ENCODE measurements around the gene PRSS12. TPM values are rescaled to one million over a fixed set of nuclear protein-coding genes. Genes with fewer than 3 reads are reported as not detected.
A peak's percentile ranks its signal among the peaks of the same experiment; 100 is the strongest.

PRSS12 gene
- total RNA-seq, 1 donor from 2014 or later: 15.0 TPM

DNA sequence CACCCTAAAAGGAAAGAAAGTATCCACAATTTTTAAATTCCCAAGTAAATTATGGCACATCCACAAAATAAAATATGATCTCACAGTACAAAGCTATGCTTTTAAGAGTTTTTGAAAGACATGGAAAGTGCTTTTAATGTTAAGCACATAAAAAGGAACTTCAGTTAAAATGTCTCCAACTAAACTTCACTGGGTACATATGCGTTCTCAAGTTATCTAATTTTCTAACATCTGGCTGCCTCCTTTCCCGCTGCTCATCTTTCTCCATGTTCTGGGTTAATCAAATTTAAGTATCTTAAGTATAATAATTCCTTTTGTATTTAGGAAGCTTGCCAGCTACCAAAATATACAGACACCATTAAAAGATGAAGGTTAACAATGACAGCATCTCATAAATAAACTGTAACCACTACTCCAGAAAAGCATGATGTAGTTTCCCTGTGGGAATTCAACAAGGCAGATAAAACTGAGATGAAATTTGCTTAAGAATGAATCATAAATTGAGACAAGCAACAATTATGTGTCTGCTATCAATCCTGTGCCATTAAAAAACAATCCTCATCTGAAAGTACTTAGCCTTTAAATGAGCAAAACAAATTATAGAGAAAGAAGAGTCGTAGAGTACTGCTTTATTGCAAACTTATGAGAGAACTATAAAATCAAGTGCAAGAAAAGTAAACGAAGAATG lies 25.1 kb downstream of the PRSS12 start:
- DNase-seq (ENCODE audit: extremely low spot score in 2 of 2): no peak
- no peak overlapping the region for H3K4me3 ChIP-seq
- H3K27ac ChIP-seq: peak overlapping the region; percentile 62
- H3K9me3 ChIP-seq: no peaks in the 10 kb centered on the region
- no peaks in the 10 kb centered on the region for H3K36me3 ChIP-seq
- peaks cover 14% of the 10 kb centered on the region for H3K4me1 ChIP-seq
- H3K27me3 ChIP-seq: no peaks in the 10 kb centered on the region
- TF ChIP-seq, protein P1, sequence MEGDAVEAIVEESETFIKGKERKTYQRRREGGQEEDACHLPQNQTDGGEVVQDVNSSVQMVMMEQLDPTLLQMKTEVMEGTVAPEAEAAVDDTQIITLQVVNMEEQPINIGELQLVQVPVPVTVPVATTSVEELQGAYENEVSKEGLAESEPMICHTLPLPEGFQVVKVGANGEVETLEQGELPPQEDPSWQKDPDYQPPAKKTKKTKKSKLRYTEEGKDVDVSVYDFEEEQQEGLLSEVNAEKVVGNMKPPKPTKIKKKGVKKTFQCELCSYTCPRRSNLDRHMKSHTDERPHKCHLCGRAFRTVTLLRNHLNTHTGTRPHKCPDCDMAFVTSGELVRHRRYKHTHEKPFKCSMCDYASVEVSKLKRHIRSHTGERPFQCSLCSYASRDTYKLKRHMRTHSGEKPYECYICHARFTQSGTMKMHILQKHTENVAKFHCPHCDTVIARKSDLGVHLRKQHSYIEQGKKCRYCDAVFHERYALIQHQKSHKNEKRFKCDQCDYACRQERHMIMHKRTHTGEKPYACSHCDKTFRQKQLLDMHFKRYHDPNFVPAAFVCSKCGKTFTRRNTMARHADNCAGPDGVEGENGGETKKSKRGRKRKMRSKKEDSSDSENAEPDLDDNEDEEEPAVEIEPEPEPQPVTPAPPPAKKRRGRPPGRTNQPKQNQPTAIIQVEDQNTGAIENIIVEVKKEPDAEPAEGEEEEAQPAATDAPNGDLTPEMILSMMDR (IDR thresholded peaks at IDR 0.05): no peak
- TF ChIP-seq POLR2A (IDR thresholded peaks at IDR 0.05): no peak
- no peak for TF ChIP-seq POLR2AphosphoS5 (IDR thresholded peaks at IDR 0.05; ENCODE audit: insufficient read depth in 1 of 2, low read depth in 1 of 2)
- intact Hi-C loops (cut with DNase I): no loop called here

DNA sequence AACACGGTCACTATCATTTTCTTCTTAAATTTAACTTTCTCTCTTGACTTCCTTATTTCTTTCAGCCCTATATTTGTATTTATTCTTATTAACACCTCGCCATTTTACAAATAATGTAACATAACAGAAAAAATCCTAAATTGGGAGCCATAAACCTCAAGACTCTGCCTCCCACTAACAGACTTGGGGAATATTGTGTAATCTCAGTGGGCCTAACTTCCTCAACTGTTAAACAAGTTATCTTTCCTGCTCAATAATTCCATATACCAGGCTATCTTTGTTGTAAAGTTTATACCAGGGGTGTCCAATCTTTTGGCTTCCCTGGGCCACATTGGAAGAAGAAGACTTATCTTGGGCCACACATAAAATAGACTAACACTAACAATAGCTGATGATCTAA lies 26.2 kb downstream of the PRSS12 start:
- no peak overlapping the region for H3K4me3 ChIP-seq
- H3K27me3 ChIP-seq: no peaks in the 10 kb centered on the region
- intact Hi-C loops (cut with DNase I): no loop called here
- peaks cover 14% of the 10 kb centered on the region for H3K4me1 ChIP-seq
- no peak for TF ChIP-seq POLR2AphosphoS5 (IDR thresholded peaks at IDR 0.05; ENCODE audit: insufficient read depth in 1 of 2, low read depth in 1 of 2)
- TF ChIP-seq POLR2A (IDR thresholded peaks at IDR 0.05): no peak
- TF ChIP-seq, protein P1 (IDR thresholded peaks at IDR 0.05): no peak
- H3K9me3 ChIP-seq: no peaks in the 10 kb centered on the region
- no peaks in the 10 kb centered on the region for H3K36me3 ChIP-seq
- no peak for DNase-seq (ENCODE audit: extremely low spot score in 2 of 2)
- H3K27ac ChIP-seq: peak overlapping the region; percentile 62

DNA sequence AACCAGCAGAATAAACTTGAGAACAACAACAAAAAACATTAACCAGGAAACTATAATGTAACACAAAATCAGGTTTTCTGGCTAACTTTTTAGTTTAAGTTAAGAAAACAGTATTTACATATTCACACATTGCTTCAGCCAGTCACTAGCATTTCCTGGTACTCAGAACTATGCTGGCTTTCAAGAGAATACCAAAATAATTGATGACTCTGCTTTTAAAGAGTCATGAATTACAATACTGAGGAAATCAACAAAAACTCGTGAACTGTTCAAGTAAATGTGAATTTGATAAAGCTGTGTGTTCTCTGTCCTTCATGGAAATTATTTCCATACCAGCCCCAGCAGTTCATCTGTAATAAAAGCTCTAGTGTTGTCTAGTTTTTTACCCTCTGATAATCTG lies 27.4 kb downstream of the PRSS12 start:
- TF ChIP-seq POLR2AphosphoS5 (IDR thresholded peaks at IDR 0.05; ENCODE audit: insufficient read depth in 1 of 2, low read depth in 1 of 2): no peak
- intact Hi-C loops (cut with DNase I): no loop called here

DNA sequence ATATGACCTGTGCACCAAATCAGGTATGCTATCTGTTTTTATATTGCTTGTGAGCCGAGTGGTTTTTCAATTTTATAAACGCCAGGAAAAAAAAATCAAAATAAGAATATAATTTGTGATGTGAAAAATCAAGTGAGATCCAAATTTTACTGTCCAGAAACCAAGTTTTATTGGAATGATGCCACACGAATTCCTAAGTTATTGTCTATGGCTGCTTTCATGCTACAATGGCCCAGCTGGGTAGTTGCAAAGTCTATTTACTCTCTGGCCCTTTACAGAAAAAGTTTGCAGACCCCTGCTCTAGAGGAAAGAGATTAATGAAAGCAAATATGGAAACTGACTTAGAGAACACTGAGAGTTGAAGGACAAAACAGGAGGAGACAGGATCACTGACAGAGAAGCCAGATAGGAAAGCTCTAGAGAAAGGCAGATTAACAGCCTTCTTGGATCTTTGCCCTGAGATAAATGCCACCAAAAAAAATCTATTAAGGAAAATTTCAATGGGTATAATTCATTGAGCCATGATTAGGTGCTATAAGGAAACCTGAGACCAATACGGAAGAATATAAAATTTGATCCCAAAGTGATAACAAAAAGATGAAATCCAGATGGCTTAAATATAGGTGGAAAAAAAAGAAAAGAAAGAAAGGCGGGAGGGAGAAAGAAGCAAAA lies 29.8 kb downstream of the PRSS12 start:
- TF ChIP-seq POLR2AphosphoS5 (IDR thresholded peaks at IDR 0.05; ENCODE audit: insufficient read depth in 1 of 2, low read depth in 1 of 2) (no peak), POLR2A (IDR thresholded peaks at IDR 0.05) (no peak)
- TF ChIP-seq, protein P1 (IDR thresholded peaks at IDR 0.05): no peak
- H3K27me3 ChIP-seq: no peaks in the 10 kb centered on the region
- intact Hi-C loops (cut with DNase I): no loop called here
- no peaks in the 10 kb centered on the region for H3K9me3 ChIP-seq
- H3K27ac ChIP-seq: no peak overlapping the region
- no peak overlapping the region for H3K4me3 ChIP-seq
- H3K36me3 ChIP-seq: no peaks in the 10 kb centered on the region
- peaks cover 9% of the 10 kb centered on the region for H3K4me1 ChIP-seq
- DNase-seq (ENCODE audit: extremely low spot score in 2 of 2): no peak

More for the DNA sequence above, 27.4 kb downstream of the PRSS12 start:
- Histone ChIP-seq H3K27me3 (no peaks in the 10 kb centered on the region), H3K27ac (peak overlapping the region; percentile 25), H3K4me1 (peaks cover 14% of the 10 kb centered on the region), H3K36me3 (no peaks in the 10 kb centered on the region), H3K4me3 (no peak overlapping the region), H3K9me3 (no peaks in the 10 kb centered on the region)
- DNase-seq (ENCODE audit: extremely low spot score in 2 of 2): no peak

DNA sequence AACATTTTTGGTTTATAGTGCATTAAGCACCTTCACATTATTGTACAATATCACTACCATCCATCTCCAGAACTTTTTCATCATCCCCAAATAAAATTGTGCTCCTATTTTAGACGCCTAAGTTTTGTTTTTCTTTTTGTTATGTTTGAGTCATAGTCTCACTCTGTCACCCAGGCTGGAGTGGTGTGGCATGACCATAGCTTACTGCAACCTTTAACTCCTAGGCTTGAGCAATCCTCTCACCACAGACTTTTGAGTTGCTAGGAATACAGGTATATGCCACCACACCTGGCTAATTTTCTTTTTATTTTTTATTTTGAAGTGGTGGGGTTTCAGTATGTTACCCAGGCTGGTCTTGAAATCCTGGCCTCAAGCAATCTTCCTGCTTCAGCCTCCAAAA lies 33.9 kb downstream of the PRSS12 start:
- no peak for TF ChIP-seq POLR2A (IDR thresholded peaks at IDR 0.05)
- TF ChIP-seq, protein P1 (IDR thresholded peaks at IDR 0.05): no peak
- TF ChIP-seq POLR2AphosphoS5 (IDR thresholded peaks at IDR 0.05; ENCODE audit: insufficient read depth in 1 of 2, low read depth in 1 of 2): no peak
- intact Hi-C loops (cut with DNase I): no loop called here
- DNase-seq (ENCODE audit: extremely low spot score in 2 of 2): no peak
- Histone ChIP-seq H3K4me1 (no peaks in the 10 kb centered on the region), H3K4me3 (no peak overlapping the region), H3K36me3 (no peaks in the 10 kb centered on the region), H3K27ac (no peak overlapping the region), H3K9me3 (no peaks in the 10 kb centered on the region), H3K27me3 (no peaks in the 10 kb centered on the region)

Data from vagina (tissue), 2 donors.